HG03354 (cell line): Measurements from ENCODE around the gene ERG28.
"Not testable (repeated sequence)": the region's sequence is repeated elsewhere in the genome, so short reads cannot be mapped to it uniquely, and the experiment has no call there.

Source experiments
- ATAC-seq: cut with Tn5 transposase; IDR thresholded peaks from one replicate; pipeline ENCODE4 v1.9.1; 2021; ENCODE audit warnings: mild to moderate bottlenecking; ENCODE audit not compliant: unreplicated experiment, poor library complexity, severe bottlenecking

ERG28 gene

GRCh38 chr14:75660630-75661498, at the start of gene ERG28, which contains the start of gene TTLL5:
Gene ERG28 (minus strand): TSS chr14:75660876. CDS start chr14:75657502, 3,374 bp downstream.
Gene TTLL5 (plus strand): TSS chr14:75661246. CDS start chr14:75663150, 1,904 bp downstream.
- peak; percentile 97 for ATAC-seq

GRCh38 chr14:75709207-75709812, 48.6 kb upstream of the ERG28 start:
- no peak for ATAC-seq

GRCh38 chr14:75705014-75705413, 44.3 kb upstream of the ERG28 start:
- ATAC-seq, result no peak

- ATAC-seq, result no peak
Observed at GRCh38 chr14:75703467-75703866, 42.8 kb upstream of the ERG28 start.

- no peak for ATAC-seq
Observed at GRCh38 chr14:75702616-75703261, 42.1 kb upstream of the ERG28 start.

- no peak for ATAC-seq
Observed at GRCh38 chr14:75702122-75702521, 41.4 kb upstream of the ERG28 start.

- no peak for ATAC-seq
Observed at GRCh38 chr14:75700295-75700694, 39.6 kb upstream of the ERG28 start.

GRCh38 chr14:75699331-75699730, 38.7 kb upstream of the ERG28 start:
- ATAC-seq, result no peak

- no peak for ATAC-seq
Observed at GRCh38 chr14:75697918-75698317, 37.2 kb upstream of the ERG28 start.

- ATAC-seq, result no peak
Observed at GRCh38 chr14:75697386-75697785, 36.7 kb upstream of the ERG28 start.

GRCh38 chr14:75695025-75695424, 34.3 kb upstream of the ERG28 start:
- not testable (repeated sequence) for ATAC-seq

- no peak for ATAC-seq
Observed at GRCh38 chr14:75690010-75690409, 29.3 kb upstream of the ERG28 start.

- no peak for ATAC-seq
Observed at GRCh38 chr14:75689012-75689411, 28.3 kb upstream of the ERG28 start.

GRCh38 chr14:75685910-75686309, 25.2 kb upstream of the ERG28 start:
- ATAC-seq, result no peak

GRCh38 chr14:75675265-75675960, 14.7 kb upstream of the ERG28 start:
- no peak for ATAC-seq

- no peak for ATAC-seq
Observed at GRCh38 chr14:75673345-75674035, 12.8 kb upstream of the ERG28 start.

GRCh38 chr14:75672605-75673192, 12.0 kb upstream of the ERG28 start:
- ATAC-seq, result no peak

- ATAC-seq, result no peak
Observed at GRCh38 chr14:75667099-75667765, 6.6 kb upstream of the ERG28 start.

- ATAC-seq, result no peak
Observed at GRCh38 chr14:75662966-75663365, 2.3 kb upstream of the ERG28 start.
